Chondrocyte (in vitro differentiated cells): ENCODE results near the gene CCDC188. TPM values are rescaled to one million over a fixed set of nuclear protein-coding genes. Genes with fewer than 3 reads are reported as not detected.

Source experiments
- DNase-seq: peaks from one replicate; pipeline ENCODE4 v3.0.0; 2021; ENCODE audit warnings: mixed read lengths, low spot score
- H3K27ac Mint-ChIP-seq: one replicate; pipeline ENCODE4 v1.8.0; 2021; ENCODE audit warnings: mild to moderate bottlenecking, moderate library complexity, mixed read lengths; ENCODE audit not compliant: unreplicated experiment
- H3K27me3 Mint-ChIP-seq: 2 replicates; pipeline ENCODE4 v1.8.0; 2021; ENCODE audit warnings: low read depth, mixed read lengths
- H3K36me3 Mint-ChIP-seq: 2 replicates; pipeline ENCODE4 v1.8.0; 2021; ENCODE audit warnings: low read depth, mixed read lengths
- H3K4me1 Mint-ChIP-seq: 2 replicates; pipeline ENCODE4 v1.8.0; 2021; ENCODE audit warnings: low read depth, mild to moderate bottlenecking, mixed read lengths
- H3K4me3 Mint-ChIP-seq: one replicate; pipeline ENCODE4 v1.8.0; 2021; ENCODE audit warnings: mild to moderate bottlenecking, moderate library complexity, mixed read lengths; ENCODE audit not compliant: unreplicated experiment
- H3K9me3 Mint-ChIP-seq: 2 replicates; pipeline ENCODE4 v1.8.0; 2021; ENCODE audit warnings: low read depth, mixed read lengths
- total RNA-seq: library from RNA; stranded (reverse); gene quantifications from 3 replicates; pipeline ENCODE4 v1.2.1, GENCODE V29; 2021
- TF ChIP-seq, protein P1 (sequence below): fragments of 200-600 bp; sonication (generic); IDR thresholded peaks from 2 replicates; pipeline ENCODE4 v1.5.0; 2021; ENCODE audit warnings: antibody characterized with exemption, mild to moderate bottlenecking, moderate library complexity

The CCDC188 gene
- total RNA-seq, 1 donor from 2014 or later, result 5.3 TPM

DNA sequence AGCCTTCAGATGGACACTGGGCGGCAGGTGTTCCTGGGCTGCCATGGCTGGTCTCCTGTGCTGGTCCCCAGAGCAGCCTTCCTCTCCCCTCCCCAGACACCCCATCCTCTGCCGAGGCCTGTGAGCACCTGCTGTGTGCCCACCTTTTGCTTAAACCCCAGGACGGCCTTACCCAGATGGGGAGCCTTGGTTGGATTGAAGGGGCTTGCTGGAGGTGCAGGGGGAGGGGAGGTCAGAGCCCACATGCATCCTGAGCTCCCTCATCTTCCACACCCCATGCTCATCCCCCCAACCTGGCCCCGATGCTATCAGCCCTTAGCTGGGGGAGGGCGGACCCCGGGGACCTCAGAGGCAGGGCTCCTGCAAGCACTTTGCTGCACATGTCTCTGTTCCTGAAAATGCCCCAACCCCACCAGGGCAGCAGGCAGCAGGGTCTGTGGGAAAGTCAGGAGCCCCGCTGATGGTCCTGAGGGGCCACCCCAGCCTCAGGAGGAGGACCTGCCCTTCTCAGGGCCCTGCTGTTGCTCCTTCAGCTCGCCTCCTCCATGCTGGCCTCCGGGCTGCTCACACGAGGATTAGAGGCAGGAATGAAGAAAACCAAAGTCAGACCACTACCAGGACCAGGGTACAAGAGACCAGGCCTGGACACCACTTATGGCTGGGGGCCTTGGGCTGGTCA, 41.6 kb upstream of the CCDC188 start:
- TF ChIP-seq, protein P1, sequence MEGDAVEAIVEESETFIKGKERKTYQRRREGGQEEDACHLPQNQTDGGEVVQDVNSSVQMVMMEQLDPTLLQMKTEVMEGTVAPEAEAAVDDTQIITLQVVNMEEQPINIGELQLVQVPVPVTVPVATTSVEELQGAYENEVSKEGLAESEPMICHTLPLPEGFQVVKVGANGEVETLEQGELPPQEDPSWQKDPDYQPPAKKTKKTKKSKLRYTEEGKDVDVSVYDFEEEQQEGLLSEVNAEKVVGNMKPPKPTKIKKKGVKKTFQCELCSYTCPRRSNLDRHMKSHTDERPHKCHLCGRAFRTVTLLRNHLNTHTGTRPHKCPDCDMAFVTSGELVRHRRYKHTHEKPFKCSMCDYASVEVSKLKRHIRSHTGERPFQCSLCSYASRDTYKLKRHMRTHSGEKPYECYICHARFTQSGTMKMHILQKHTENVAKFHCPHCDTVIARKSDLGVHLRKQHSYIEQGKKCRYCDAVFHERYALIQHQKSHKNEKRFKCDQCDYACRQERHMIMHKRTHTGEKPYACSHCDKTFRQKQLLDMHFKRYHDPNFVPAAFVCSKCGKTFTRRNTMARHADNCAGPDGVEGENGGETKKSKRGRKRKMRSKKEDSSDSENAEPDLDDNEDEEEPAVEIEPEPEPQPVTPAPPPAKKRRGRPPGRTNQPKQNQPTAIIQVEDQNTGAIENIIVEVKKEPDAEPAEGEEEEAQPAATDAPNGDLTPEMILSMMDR, result no peak
- H3K9me3 Mint-ChIP-seq, result no peaks in the 10 kb centered on the region
- H3K27ac Mint-ChIP-seq, result no peak overlapping the region
- peaks cover 3% of the 10 kb centered on the region for H3K27me3 Mint-ChIP-seq
- H3K4me1 Mint-ChIP-seq, result no peaks in the 10 kb centered on the region
- no peak overlapping the region for H3K4me3 Mint-ChIP-seq
- no peak for DNase-seq
- H3K36me3 Mint-ChIP-seq, result no peaks in the 10 kb centered on the region

DNA sequence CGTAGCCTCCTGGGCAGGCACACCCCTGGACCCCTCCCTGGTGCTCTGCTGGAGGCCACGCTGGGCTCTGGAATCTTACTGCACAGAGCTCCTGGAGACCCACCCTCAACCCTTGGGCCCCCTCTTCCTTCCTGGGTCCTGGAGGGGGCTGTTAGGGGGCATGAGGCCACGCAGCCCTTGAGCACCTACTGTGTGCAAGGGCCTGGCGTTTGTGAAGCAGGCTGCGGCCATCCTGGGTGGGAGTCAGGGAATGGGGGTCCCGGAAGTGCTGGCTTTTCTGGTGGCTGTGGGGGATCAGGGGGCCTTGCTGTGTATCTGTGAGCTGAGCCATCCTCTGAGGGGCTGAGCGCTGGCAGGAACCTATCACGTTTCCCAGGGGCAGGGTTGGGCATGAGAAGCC, 40.9 kb upstream of the CCDC188 start:
- DNase-seq, result no peak
- TF ChIP-seq, protein P1, result no peak
- no peaks in the 10 kb centered on the region for H3K9me3 Mint-ChIP-seq
- H3K27ac Mint-ChIP-seq, result no peak overlapping the region
- H3K4me1 Mint-ChIP-seq, result no peaks in the 10 kb centered on the region
- peaks cover 3% of the 10 kb centered on the region for H3K27me3 Mint-ChIP-seq
- no peaks in the 10 kb centered on the region for H3K36me3 Mint-ChIP-seq
- no peak overlapping the region for H3K4me3 Mint-ChIP-seq

- no peaks in the 10 kb centered on the region for H3K9me3 Mint-ChIP-seq
- TF ChIP-seq, protein P1, result no peak
- H3K36me3 Mint-ChIP-seq, result no peaks in the 10 kb centered on the region
- no peaks in the 10 kb centered on the region for H3K4me1 Mint-ChIP-seq
- no peak overlapping the region for H3K27ac Mint-ChIP-seq
- no peak overlapping the region for H3K4me3 Mint-ChIP-seq
- DNase-seq, result no peak
- peaks cover 3% of the 10 kb centered on the region for H3K27me3 Mint-ChIP-seq
Measured at GRCh38 chr22:20191000-20191515, 40.2 kb upstream of the CCDC188 start.

DNA sequence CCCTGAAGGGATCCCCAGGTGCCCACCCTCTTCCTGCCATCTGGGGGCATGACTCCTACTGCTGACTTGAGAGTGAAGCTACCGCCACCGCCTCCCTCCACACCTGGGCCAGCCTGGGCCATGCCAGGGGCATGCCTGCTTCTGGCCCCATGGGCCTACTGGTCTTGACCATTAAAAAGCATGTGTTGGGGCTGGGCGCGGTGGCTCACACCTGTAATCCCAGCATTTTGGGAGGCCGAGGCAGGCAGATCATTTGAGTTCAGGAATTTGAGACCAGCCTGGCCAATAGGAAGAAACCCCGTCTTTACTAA, 37.7 kb upstream of the CCDC188 start:
- Mint-ChIP-seq H3K4me3 (no peak overlapping the region), H3K9me3 (no peaks in the 10 kb centered on the region), H3K27me3 (peaks cover 7% of the 10 kb centered on the region), H3K27ac (no peak overlapping the region), H3K36me3 (no peaks in the 10 kb centered on the region), H3K4me1 (no peaks in the 10 kb centered on the region)
- no peak for DNase-seq
- TF ChIP-seq, protein P1, result no peak

DNA sequence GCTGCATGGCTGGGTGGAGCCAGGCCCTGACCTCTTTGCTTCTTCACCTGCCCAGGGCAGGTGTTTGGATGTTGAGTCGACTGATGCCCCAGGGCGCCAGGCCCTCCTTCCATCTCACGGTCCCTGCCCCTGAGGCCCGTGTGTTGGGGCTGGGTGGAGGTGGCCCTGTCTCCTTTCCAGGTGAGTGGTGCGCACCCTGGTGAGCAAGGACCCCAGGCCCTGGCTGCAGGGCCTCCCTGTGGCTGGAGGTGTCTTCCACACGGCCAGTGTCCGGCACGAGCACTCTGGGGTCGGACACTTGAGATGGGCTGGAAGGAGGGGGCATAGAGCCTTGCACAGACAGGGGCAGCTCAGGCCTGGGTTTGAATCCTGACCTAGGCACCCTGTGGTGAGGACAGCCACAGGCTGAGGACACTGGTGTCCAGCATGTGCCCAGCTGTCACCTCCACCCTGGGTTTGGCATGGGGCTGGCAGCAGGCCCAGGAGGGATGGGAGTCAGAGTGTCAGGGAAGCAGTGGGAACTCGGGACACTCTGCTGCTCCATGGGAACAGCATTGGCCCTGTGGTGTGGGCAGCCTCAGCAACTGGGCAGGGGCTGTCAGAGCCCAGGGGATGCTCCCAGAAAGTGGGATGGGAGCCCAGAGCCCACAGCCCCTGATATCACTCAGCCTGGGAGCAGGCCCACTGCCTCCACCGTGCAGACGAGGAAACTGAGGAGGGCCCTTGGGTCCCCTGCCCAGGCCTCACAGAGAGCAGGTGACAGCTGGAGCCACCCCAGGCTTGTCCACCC, 37.1 kb upstream of the CCDC188 start:
- peaks cover 7% of the 10 kb centered on the region for H3K27me3 Mint-ChIP-seq
- no peaks in the 10 kb centered on the region for H3K4me1 Mint-ChIP-seq
- H3K4me3 Mint-ChIP-seq, result no peak overlapping the region
- DNase-seq, result no peak
- H3K36me3 Mint-ChIP-seq, result no peaks in the 10 kb centered on the region
- no peaks in the 10 kb centered on the region for H3K9me3 Mint-ChIP-seq
- no peak overlapping the region for H3K27ac Mint-ChIP-seq
- TF ChIP-seq, protein P1, result no peak
